ENCODE measurements around the gene ZP1. TPM values are rescaled to one million over a fixed set of nuclear protein-coding genes. Genes with fewer than 3 reads are reported as not detected.
A peak's percentile ranks its signal among the peaks of the same experiment; 100 is the strongest.

ZP1 gene
- total RNA-seq, 1 donor from 2014 or later: not detected

GRCh38 chr11:60910281-60910687 is 42.9 kb downstream of the ZP1 start:
- DNase-seq (ENCODE audit: low spot score): no peak

- DNase-seq (ENCODE audit: low spot score): no peak
These were observed 43.5 kb downstream of the ZP1 start for GRCh38 chr11:60910711-60911380.

GRCh38 chr11:60912223-60912850 is 45.0 kb downstream of the ZP1 start:
- DNase-seq (ENCODE audit: low spot score): no peak

DNA sequence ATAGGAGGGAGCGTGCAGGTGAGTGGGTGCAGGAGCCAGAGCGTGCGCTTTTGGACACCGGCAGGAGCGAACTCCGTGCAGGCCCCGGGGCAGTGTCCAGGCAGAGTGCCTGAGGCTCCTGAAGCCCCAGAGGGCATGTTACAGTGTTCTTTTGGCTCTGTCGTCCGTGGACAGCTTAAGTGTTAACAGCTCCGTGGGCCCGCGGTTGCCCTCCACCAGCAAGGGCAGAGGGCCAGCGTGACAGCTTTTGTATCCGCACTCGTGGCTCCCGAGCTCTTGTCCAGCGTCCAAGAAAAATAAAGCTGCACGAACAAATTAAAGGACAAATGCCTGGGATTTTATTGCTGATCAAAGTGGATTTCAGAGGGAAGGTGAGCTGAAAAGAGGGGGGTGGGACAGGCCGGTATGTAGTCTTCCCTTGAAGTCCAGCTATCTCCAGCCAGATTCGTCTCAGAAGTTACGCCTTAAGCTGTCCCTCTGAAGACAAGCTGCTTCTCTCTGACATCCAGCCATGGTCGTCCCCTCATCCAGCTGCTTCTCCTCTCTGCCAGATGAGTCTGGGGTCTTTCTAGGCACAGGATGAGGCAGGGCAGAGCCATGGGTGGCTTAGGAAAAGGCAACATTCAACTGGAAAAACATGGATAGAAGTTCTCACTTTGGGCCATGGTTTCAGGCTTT is 45.6 kb downstream of the ZP1 start:
- DNase-seq (ENCODE audit: low spot score): no peak

- peak; percentile 88 for DNase-seq (ENCODE audit: low spot score)
These were observed 46.7 kb downstream of the ZP1 start, which contains the start of gene TMEM109 for GRCh38 chr11:60913793-60914632. Gene TMEM109, plus strand, starts transcription at chr11:60914158. Its CDS starts 5,536 bp downstream, at chr11:60919694.

- DNase-seq (ENCODE audit: low spot score): no peak
These were observed 47.4 kb downstream of the ZP1 start for GRCh38 chr11:60914633-60915247.

- DNase-seq (ENCODE audit: low spot score): peak; percentile 78
These were observed 48.0 kb downstream of the ZP1 start for GRCh38 chr11:60915248-60915914.

DNA sequence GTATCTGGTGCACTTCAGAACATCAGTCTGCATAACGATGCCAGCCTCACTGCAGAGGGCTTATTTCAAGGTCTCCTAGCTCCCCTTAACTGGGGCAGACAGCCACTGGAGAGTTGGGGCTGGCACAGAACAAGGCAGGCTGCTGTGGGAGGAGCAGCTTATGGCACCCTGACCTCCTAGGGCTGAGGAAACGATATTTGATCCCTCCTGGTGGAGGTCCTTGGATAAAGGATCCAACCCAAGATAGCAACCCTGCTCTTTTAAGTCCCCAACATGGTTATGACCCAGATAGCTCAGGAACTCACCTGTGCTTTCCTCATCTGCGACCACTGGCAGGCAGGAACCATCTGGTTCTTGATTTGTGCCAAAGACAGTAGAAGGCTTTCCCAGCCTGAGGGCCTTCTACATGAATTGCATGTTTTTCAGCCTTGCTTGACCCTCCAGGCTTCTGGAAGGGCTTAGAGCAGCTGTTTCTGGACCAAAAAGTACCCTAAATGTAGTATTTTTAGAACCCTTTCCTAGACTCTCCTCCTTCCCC is 49.4 kb downstream of the ZP1 start:
- DNase-seq (ENCODE audit: low spot score): no peak

DNA sequence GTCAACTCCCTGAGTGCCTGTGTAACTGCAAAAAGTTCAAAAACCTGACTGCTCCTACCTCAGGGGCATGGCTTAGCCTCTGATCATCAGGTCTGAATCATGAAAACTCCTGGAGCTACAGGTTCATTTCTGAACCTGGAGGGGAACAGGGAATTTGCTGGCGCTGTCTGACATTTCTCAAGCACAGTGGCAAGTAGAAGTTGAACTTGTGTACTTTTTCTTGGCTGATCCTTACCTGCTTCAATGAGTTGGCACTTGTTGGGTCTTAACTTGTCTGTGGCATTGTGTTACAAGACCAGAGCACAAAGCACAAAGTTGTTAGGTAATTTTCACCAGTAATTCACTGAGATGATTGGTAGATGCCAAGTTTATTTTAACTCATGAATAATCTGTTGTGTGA is 49.9 kb downstream of the ZP1 start:
- DNase-seq (ENCODE audit: low spot score): no peak

DNA sequence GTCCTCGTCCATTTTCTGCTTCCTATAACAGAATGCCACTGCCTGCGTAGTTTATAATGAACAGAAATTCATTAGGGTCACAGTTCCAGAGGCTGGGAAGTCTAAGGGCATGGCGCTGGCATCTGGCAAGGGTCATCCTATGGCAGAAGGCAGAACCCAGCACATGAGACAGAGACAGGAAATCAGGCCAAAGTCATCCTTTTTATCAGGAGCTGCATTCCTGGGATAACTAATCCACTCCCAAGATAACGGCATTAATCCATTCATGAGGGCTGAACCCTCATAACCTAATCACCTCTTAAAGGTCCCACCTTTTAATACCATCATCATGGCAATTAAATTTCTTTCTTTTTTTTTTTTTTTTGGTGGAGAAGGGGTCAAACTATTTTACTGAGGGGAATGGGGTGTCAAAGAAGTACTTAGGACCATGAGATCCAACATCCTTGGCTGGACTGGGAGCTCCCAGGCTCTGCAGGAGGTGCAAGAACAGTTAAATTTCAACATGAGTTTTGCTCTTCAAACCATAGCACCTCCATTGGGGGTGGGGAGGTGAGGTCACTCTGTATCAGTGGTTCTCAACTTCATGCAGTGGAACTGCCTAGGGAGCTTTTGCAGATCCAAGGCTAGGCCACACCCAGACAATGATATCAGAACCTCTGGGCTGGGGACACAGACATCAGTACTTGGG is 51.1 kb downstream of the ZP1 start:
- DNase-seq (ENCODE audit: low spot score): no peak

- no peak for DNase-seq (ENCODE audit: low spot score)
These were observed 51.6 kb downstream of the ZP1 start for GRCh38 chr11:60918939-60919265.

- DNase-seq (ENCODE audit: low spot score): no peak
These were observed 52.0 kb downstream of the ZP1 start for GRCh38 chr11:60919320-60919719.

GRCh38 chr11:60919956-60920355 is 52.6 kb downstream of the ZP1 start:
- DNase-seq (ENCODE audit: low spot score): no peak

DNA sequence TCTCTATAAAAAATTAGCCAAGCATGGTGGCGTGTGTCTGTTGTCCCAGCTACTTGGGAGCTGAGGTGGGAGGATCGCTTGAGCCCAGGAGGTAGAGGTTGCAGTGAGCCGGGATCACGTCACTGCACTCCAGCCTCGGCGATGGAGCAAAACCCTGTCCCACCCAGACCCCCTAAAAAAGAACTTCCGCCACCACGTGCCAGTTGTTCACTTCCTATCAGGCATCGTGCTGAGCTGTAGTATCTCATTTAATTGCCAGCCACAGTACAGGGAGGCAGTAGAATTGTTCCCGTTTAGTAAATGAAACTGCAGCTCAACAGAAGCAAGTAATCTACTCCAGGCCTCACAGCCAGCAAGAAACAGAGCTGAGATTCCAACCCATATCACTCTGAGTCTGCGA is 53.9 kb downstream of the ZP1 start:
- no peak for DNase-seq (ENCODE audit: low spot score)

- DNase-seq (ENCODE audit: low spot score): no peak
These were observed 54.5 kb downstream of the ZP1 start for GRCh38 chr11:60921777-60922335.

DNA sequence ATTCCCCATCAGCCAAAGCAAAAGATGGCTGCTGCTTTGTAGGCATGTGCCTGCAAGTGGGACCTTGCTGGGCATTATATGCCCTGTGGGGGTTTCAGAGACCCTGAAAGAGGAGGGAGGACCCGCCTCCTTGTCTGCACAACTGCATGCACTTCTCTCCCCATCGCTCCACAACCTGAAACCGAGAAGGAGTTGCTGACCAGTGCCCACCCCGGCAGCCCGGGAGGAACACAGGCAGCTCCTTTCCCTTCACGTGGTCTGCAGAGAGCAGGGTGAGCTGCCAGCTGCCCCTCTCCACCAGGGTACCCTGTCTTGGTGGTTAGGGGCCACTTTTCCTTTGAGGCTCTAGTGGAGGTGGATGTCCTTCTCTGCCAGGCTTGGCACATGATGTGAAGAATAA is 55.6 kb downstream of the ZP1 start:
- no peak for DNase-seq (ENCODE audit: low spot score)

- no peak for DNase-seq (ENCODE audit: low spot score)
These were observed 56.0 kb downstream of the ZP1 start for GRCh38 chr11:60923326-60923725.

- DNase-seq (ENCODE audit: low spot score): no peak
These were observed 56.4 kb downstream of the ZP1 start for GRCh38 chr11:60923800-60924109.

DNA sequence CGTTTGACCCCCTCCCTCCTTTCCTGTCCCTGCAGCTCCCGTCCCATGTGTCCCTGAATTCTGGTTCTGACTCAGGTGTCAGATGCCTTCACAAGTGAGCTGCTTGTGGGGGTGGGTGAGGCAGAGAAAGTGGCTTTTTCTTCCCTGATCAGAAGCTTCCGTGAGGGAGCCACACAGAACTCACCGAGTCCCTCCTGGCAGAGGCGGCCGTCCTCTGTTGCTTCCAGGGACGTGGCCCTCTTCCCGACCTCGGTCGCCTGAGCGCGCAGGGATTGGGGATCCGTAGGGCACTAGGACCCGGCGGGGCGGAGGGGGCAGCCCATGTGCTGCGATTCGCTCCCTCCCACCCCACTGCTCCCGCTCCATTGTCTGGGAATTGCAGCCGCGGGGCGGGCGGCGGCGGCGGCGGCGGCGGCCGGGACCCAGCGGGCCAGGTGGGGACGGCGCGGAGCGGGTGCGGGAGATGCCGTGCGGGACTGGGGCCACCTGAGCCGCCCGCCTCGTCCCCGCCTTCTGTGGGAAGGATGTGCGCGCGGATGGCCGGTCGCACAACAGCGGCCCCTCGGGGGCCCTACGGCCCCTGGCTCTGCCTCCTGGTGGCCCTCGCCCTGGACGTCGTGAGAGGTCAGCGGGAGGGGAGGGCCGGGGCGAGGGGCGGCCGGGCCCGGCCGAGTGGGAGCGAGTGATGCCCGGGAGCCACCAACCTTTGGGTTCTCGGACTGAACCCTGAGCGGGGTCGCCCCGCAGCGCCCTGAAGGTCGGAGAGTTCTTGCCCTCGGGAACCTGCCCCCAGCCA is 57.0 kb downstream of the ZP1 start, which contains the start of gene TMEM132A:
TMEM132A (plus strand) TSS at position 351 of the 796 bp plus-strand sequence; CDS start at position 525, 174 bp downstream.
- no peak for DNase-seq (ENCODE audit: low spot score)
